H1 (cell line): ENCODE measurements around the gene CENPP. TPM values are rescaled to one million over a fixed set of nuclear protein-coding genes. Genes with fewer than 3 reads are reported as not detected.

Experiments used
- CTCF ChIA-PET: fragments of 300-600 bp; sonication (Branson Sonifier 250); formaldehyde crosslinking; loops from one replicate; lab custom pipeline; 2021; ENCODE audit not compliant: partially characterized antibody; lab: Charles Lee
- POLR2A ChIA-PET: fragments of 300-600 bp; sonication (Branson Sonifier 250); formaldehyde crosslinking; loops from one replicate; lab custom pipeline; 2021; ENCODE audit warnings: inconsistent platforms; ENCODE audit not compliant: partially characterized antibody; lab: Charles Lee
- DNase-seq, 2 experiments: peaks; one replicate each; pipeline versions ENCODE4 v3.0.0 to v3.0.0-alpha.2; 2010 to 2022; ENCODE audit warnings: low spot score in 2 of 2, low read depth in 1 of 2, mixed read lengths in 1 of 2
- FAIRE-seq: peaks from 2 replicates; lab custom pipeline; 2011; peaks lifted over from hg19 to GRCh38; lab: Jason Lieb, UNC
- H2AFZ ChIP-seq: 2 replicates; pipeline ENCODE4 v1.8.1; 2012; ENCODE audit warnings: low read length, inconsistent platforms
- H2AK5ac ChIP-seq: 2 replicates; pipeline ENCODE4 v1.6.1; 2013; ENCODE audit warnings: low read depth, low read length
- H2BK120ac ChIP-seq: replicated peaks from 2 replicates; pipeline ENCODE3; 2013; ENCODE audit warnings: low read depth, low read length, inconsistent platforms
- H2BK12ac ChIP-seq: 2 replicates; pipeline ENCODE4 v1.6.1; 2013; ENCODE audit warnings: low read depth, low read length
- H2BK15ac ChIP-seq: 2 replicates; pipeline ENCODE4 v1.6.1; 2013; ENCODE audit warnings: low read length
- H2BK20ac ChIP-seq: 2 replicates; pipeline ENCODE4 v1.6.1; 2013; ENCODE audit warnings: low read length
- H2BK5ac ChIP-seq: 2 replicates; pipeline ENCODE4 v1.6.1; 2013; ENCODE audit warnings: low read depth, low read length
- H3K14ac ChIP-seq: 2 replicates; pipeline ENCODE4 v1.6.1; 2013; ENCODE audit warnings: inconsistent platforms; ENCODE audit not compliant: insufficient read length
- H3K18ac ChIP-seq: 2 replicates; pipeline ENCODE4 v1.6.1; 2013; ENCODE audit warnings: low read length; ENCODE audit errors: extremely low read depth
- H3K23ac ChIP-seq: 2 replicates; pipeline ENCODE4 v1.6.1; 2013; ENCODE audit warnings: inconsistent platforms; ENCODE audit not compliant: insufficient read length
- H3K23me2 ChIP-seq: 2 replicates; pipeline ENCODE4 v1.6.1; 2013; ENCODE audit warnings: low read depth, low read length
- H3K27ac ChIP-seq: 2 replicates; pipeline ENCODE4 v1.6.1; 2011; ENCODE audit warnings: low read depth, low read length, inconsistent platforms
- H3K27me3 ChIP-seq, 4 experiments: replicated peaks in 1 of 4; 1 replicate in 1 of 4; 2 replicates in 3 of 4; pipeline versions ENCODE4 v1.6.1 to v1.8.1; 2011 to 2013; ENCODE audit warnings: low read length in 3 of 4, mild to moderate bottlenecking in 3 of 4, inconsistent platforms in 2 of 4, mixed read lengths in 2 of 4, moderate library complexity in 1 of 4; ENCODE audit not compliant: control insufficient read depth in 3 of 4, insufficient read depth in 3 of 4; ENCODE audit errors: extremely low read depth in 1 of 4
- H3K36me3 ChIP-seq, 4 experiments: 2 replicates each; pipeline versions ENCODE4 v1.6.1 to v1.8.1; 2011 to 2013; ENCODE audit warnings: mild to moderate bottlenecking in 4 of 4, low read length in 3 of 4, moderate library complexity in 2 of 4, control low read depth in 1 of 4, inconsistent platforms in 1 of 4; ENCODE audit not compliant: insufficient read depth in 4 of 4, control insufficient read depth in 2 of 4
- H3K4ac ChIP-seq: replicated peaks from 2 replicates; pipeline ENCODE3; 2013; ENCODE audit warnings: low read length, low read depth, mixed read lengths, inconsistent platforms; ENCODE audit not compliant: insufficient read length
- H3K4me1 ChIP-seq, 4 experiments: replicated peaks in 1 of 4; 1 replicate in 1 of 4; 2 replicates in 3 of 4; pipeline versions ENCODE4 v1.6.1 to v1.8.1; 2011 to 2013; ENCODE audit warnings: low read length in 3 of 4, inconsistent platforms in 2 of 4, mixed read lengths in 1 of 4; ENCODE audit not compliant: insufficient read depth in 4 of 4, control insufficient read depth in 3 of 4
- H3K4me2 ChIP-seq, 2 experiments: 2 replicates each; pipeline versions ENCODE4 v1.6.1 to v1.8.1; 2011 to 2013; ENCODE audit warnings: low read depth in 2 of 2, low read length in 2 of 2, control low read depth in 1 of 2, inconsistent platforms in 1 of 2, mild to moderate bottlenecking in 1 of 2; ENCODE audit not compliant: insufficient read depth in 1 of 2
- H3K4me3 ChIP-seq, 4 experiments: fragments of 200-600, 300-600 bp in 1 of 4; sonication (generic), shearing (Covaris generic), sonication (Bioruptor Twin) in 1 of 4; 2 replicates each; pipeline versions ENCODE4 v1.5.1 to v1.8.1; 2011 to 2016; ENCODE audit warnings: low read length in 4 of 4, low read depth in 3 of 4, control low read depth in 2 of 4, inconsistent platforms in 2 of 4, mild to moderate bottlenecking in 2 of 4, mixed read lengths in 1 of 4, moderate library complexity in 1 of 4; ENCODE audit not compliant: insufficient read depth in 2 of 4; ENCODE audit errors: extremely low read depth in 1 of 4
- H3K56ac ChIP-seq: replicated peaks from 2 replicates; pipeline ENCODE3; 2013; ENCODE audit warnings: low read depth, mild to moderate bottlenecking, mixed read lengths, low read length, inconsistent platforms; ENCODE audit not compliant: insufficient read length
- H3K79me1 ChIP-seq: 2 replicates; pipeline ENCODE4 v1.6.1; 2013; ENCODE audit warnings: low read depth, low read length, control low read depth
- H3K79me2 ChIP-seq, 2 experiments: 2 replicates each; pipeline versions ENCODE4 v1.6.1 to v1.8.1; 2012 to 2013; ENCODE audit warnings: low read length in 2 of 2, mild to moderate bottlenecking in 2 of 2, inconsistent platforms in 1 of 2; ENCODE audit not compliant: insufficient read depth in 2 of 2, control insufficient read depth in 1 of 2
- H3K9ac ChIP-seq, 4 experiments: replicated peaks in 1 of 4; 1 replicate in 1 of 4; 2 replicates in 3 of 4; pipeline versions ENCODE4 v1.6.1 to v1.8.1; 2011 to 2013; ENCODE audit warnings: low read depth in 3 of 4, low read length in 3 of 4, control low read depth in 2 of 4, mild to moderate bottlenecking in 2 of 4, moderate library complexity in 2 of 4, inconsistent platforms in 1 of 4; ENCODE audit errors: extremely low read depth in 1 of 4
- H3K9me3 ChIP-seq, 2 experiments: 2 replicates each; pipeline versions ENCODE4 v1.6.1 to v1.8.1; 2012 to 2013; ENCODE audit warnings: mild to moderate bottlenecking in 2 of 2, moderate library complexity in 2 of 2, control low read depth in 1 of 2, inconsistent platforms in 1 of 2, low read depth in 1 of 2, low read length in 1 of 2, mixed read lengths in 1 of 2; ENCODE audit not compliant: insufficient read depth in 2 of 2
- H4K20me1 ChIP-seq, 2 experiments: replicated peaks in 1 of 2; 2 replicates each; pipeline versions ENCODE3 to v1.8.1; 2011 to 2013; ENCODE audit warnings: inconsistent platforms in 2 of 2, low read length in 2 of 2, mild to moderate bottlenecking in 1 of 2; ENCODE audit not compliant: insufficient read depth in 2 of 2, control insufficient read depth in 1 of 2
- H4K5ac ChIP-seq: 2 replicates; pipeline ENCODE4 v1.6.1; 2013; ENCODE audit warnings: low read length, low read depth, mixed read lengths, inconsistent platforms; ENCODE audit not compliant: insufficient read length
- H4K8ac ChIP-seq: 2 replicates; pipeline ENCODE4 v1.8.0; 2013; ENCODE audit warnings: mild to moderate bottlenecking, moderate library complexity, low read length, inconsistent platforms; ENCODE audit not compliant: insufficient read depth; ENCODE audit errors: extremely low read depth
- H4K91ac ChIP-seq: replicated peaks from 2 replicates; pipeline ENCODE3; 2013; ENCODE audit warnings: low read length, mixed read lengths, inconsistent platforms; ENCODE audit not compliant: insufficient read length
- CEBPB ChIP-seq: IDR thresholded peaks from 2 replicates; pipeline ENCODE4 v1.6.1; 2012; ENCODE audit warnings: low read depth, low read length
- CREB1 ChIP-seq: IDR thresholded peaks from 2 replicates; pipeline ENCODE4 v1.6.1; 2012; ENCODE audit warnings: inconsistent platforms
- GABPA ChIP-seq: IDR thresholded peaks from 2 replicates; pipeline ENCODE4 v1.6.1; 2011; ENCODE audit warnings: mild to moderate bottlenecking, low read length, moderate library complexity, borderline replicate concordance; ENCODE audit not compliant: insufficient read depth
- HDAC2 ChIP-seq, 2 experiments: fragments of 300-600 bp in 1 of 2; sonication (generic) in 1 of 2; IDR thresholded peaks; 2 replicates each; pipeline ENCODE4 v1.6.1; 2011 to 2012; ENCODE audit warnings: low read depth in 2 of 2, low read length in 2 of 2, mild to moderate bottlenecking in 2 of 2, moderate library complexity in 2 of 2, borderline replicate concordance in 1 of 2, inconsistent platforms in 1 of 2
- KDM4A ChIP-seq: IDR thresholded peaks from one replicate; pipeline ENCODE4 v1.7.1; 2012; ENCODE audit warnings: low read depth, mild to moderate bottlenecking, moderate library complexity, low read length, inconsistent platforms; ENCODE audit not compliant: severe bottlenecking
- POLR2A ChIP-seq, 2 experiments: IDR thresholded peaks; 1 replicate in 1 of 2; 2 replicates in 1 of 2; pipeline ENCODE4 v1.6.1; 2011; ENCODE audit warnings: low read depth in 2 of 2, low read length in 2 of 2, mild to moderate bottlenecking in 2 of 2; ENCODE audit errors: control extremely low read depth in 1 of 2
- SP4 ChIP-seq: IDR thresholded peaks from 2 replicates; pipeline ENCODE4 v1.6.1; 2012; ENCODE audit warnings: low read length, inconsistent platforms
- YY1 ChIP-seq: IDR thresholded peaks from 2 replicates; pipeline ENCODE4 v1.6.1; 2011; ENCODE audit warnings: low read depth, mild to moderate bottlenecking, low read length
- WGBS, 2 experiments: shearing (Covaris generic) in 1 of 2; methylation state at CpG; one replicate each; pipeline versions ENCODE4 v1.1.6 to v1.1.7; 2013 to 2015; ENCODE audit warnings: low lambda C conversion rate in 2 of 2, mixed read lengths in 2 of 2, inconsistent platforms in 1 of 2, low coverage in 1 of 2, missing lambda C conversion rate in 1 of 2; ENCODE audit not compliant: insufficient replicate concordance in 2 of 2, insufficient coverage in 1 of 2, insufficient read length in 1 of 2; ENCODE audit errors: extremely low coverage in 1 of 2, missing lambda C conversion rate in 1 of 2; 5-methylcytosine and 5-hydroxymethylcytosine counted together
- polyA plus RNA-seq, 7 experiments: library from polyadenylated mRNA; depleted of rRNA in 3 of 7; stranded (reverse) in 5 of 7; unstranded in 2 of 7; fragments of >200 nt in 5 of 7; fragments of 200-250 nt in 2 of 7; gene quantifications; 1 replicate in 5 of 7; 2 replicates in 1 of 7; 4 replicates in 1 of 7; pipeline versions ENCODE4 v1.2.1 to v1.2.3, GENCODE V29; 2011 to 2013; ENCODE audit warnings: missing spikeins in 2 of 7, mixed read lengths in 2 of 7
- total RNA-seq: library from RNA; stranded (reverse); fragmentation: NEBNext Ultra II Directional; extraction: Animal tissue kit (Norgen Biotek cat#: 25700); gene quantifications from 2 replicates; pipeline ENCODE4 v1.2.1, GENCODE V29; 2021
- TF ChIP-seq, protein P1 (sequence below): IDR thresholded peaks from 2 replicates; pipeline ENCODE4 v1.6.1; 2012; ENCODE audit warnings: inconsistent platforms
- TF ChIP-seq, protein P2 (sequence below): IDR thresholded peaks from 2 replicates; pipeline ENCODE4 v1.6.1; 2011; ENCODE audit warnings: low read length, improper control_type of control experiment

The CENPP gene
- total and polyA plus RNA-seq, 2 of the 8 experiments (the other 6 are each of a cell fraction or from before 2014, with no cell fraction given), result 2.7 to 10.8 TPM

DNA sequence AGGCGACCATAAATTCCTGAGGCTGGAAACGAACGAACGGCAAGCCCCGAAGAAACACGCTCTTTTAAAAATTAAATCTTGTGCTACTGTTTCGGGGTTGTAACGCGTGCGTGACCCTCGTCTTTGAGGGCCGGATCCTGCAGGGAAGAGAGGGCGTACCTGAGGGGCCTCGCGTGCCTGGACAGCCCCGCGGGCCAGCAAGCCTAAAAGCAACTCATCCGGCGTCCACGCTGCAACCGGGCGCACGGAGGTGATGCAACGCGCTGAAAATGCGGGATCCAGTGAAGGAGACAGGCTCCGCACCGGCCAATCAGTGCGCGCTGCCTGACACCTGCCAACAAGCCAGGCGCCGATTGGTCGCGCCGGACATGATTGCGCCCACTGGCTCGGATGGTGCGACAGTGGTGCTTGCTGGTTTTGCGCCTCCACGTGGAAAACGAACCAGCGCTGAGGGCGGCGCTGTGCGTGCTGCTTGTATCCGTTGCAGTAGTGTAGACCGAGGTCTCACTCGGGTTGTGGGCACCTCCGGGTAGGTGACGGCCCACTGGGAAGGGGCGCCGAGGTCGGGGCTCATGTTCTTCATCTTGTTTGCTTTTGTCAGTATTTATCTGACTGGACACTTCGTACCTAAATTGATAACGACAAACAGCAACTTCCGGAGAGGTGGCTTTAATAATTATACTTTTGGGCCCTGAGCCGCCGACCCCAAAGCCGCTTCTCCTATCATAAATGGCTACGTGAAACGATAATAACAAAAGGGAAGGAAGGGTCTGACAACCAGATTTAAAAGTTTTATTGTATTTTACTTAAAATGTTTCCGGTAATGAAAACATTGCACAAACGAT is 32.1 kb upstream of the CENPP start, which contains the start of gene IARS1:
TSS of gene IARS1 (minus strand) at position 246 of the 845 bp plus-strand sequence. CDS start 4,278 bp downstream, outside the sequence.
- Histone ChIP-seq H3K23ac (no peak within 1 kb of the TSS), H3K79me2 (peaks cover 21 to 47% of the 10 kb centered on the region in 2 experiments), H2BK5ac (peak within 1 kb of the TSS; percentile 87; the same call in 1 of the 2 replicates), H3K4me3 (peak within 1 kb of the TSS; percentile 86 to 95 (median 92)), H3K4ac (no peak within 1 kb of the TSS), H2BK20ac (no peak within 1 kb of the TSS), H3K23me2 (peaks cover 5% of the 10 kb centered on the region), H2AK5ac (no peak within 1 kb of the TSS), H2BK15ac (no peak within 1 kb of the TSS), H3K9me3 (no peaks in the 10 kb centered on the region), H3K4me2 (peak within 1 kb of the TSS; percentile 95 to 97), H3K56ac (no peak within 1 kb of the TSS), H2AFZ (peak within 1 kb of the TSS; percentile 20; the same call in 1 of the 2 replicates), H4K91ac (peak within 1 kb of the TSS; percentile 45), H2BK12ac (no peak within 1 kb of the TSS; the same call in 1 of the 2 replicates), H4K8ac (peak within 1 kb of the TSS; percentile 99; the same call in 1 of the 2 replicates), H3K27me3 (no peaks in the 10 kb centered on the region), H2BK120ac (no peak within 1 kb of the TSS), H4K20me1 (peaks cover 0 to 2% of the 10 kb centered on the region in 2 experiments), H4K5ac (peak within 1 kb of the TSS; percentile 96), H3K14ac (no peak within 1 kb of the TSS), H3K79me1 (peaks cover 6% of the 10 kb centered on the region), H3K18ac (no peak within 1 kb of the TSS; the same call in 1 of the 2 replicates), H3K4me1 (peaks cover 0 to 3% (median 2%) of the 10 kb centered on the region in 4 experiments; a peak in 3 of 7 replicates), H3K27ac (peak within 1 kb of the TSS; percentile 88), H3K9ac (peak within 1 kb of the TSS; percentile 84 to 95 (median 91)), H3K36me3 (peaks cover 3 to 40% (median 12%) of the 10 kb centered on the region in 4 experiments)
- WGBS, 2 experiments, result 2% methylated on average over 63 of the region's 63 CpGs; no CpG with 5 or more reads in 1 of the 2 experiments
- ChIA-PET CTCF (interaction anchor here (0.7 kb wide), 1 partner anchor 464 kb away, joined by 3 read pairs; no protein-coding TSS in a partner anchor), POLR2A (interaction anchor here (0.7 to 2.9 kb wide), 5 partner anchors 12 to 32 kb away, joined by 3 to 23 read pairs (median 7); partner anchors contain the start of genes CENPP and NOL8)
- peak; percentile 95 to 100 for DNase-seq
- peak; percentile 39 for FAIRE-seq
- TF ChIP-seq GABPA (no peak), POLR2A (IDR thresholded peaks at IDR 0.05; ENCODE audit: control extremely low read depth in 1 of 2, low read depth in 2 of 2, low read length in 2 of 2) (peak; percentile 87 to 93), CEBPB (peak; percentile 98), SP4 (peak; percentile 54; the same call in 1 of the 2 replicates), YY1 (no peak), HDAC2 (IDR thresholded peaks at IDR 0.05; ENCODE audit: borderline replicate concordance in 1 of 2, low read depth in 2 of 2, low read length in 2 of 2) (peak in 1 of 2 experiments; percentile 86; a peak in 1 of 4 replicates), CREB1 (peak; percentile 96), KDM4A (peak; percentile 55)
- TF ChIP-seq, protein P1, sequence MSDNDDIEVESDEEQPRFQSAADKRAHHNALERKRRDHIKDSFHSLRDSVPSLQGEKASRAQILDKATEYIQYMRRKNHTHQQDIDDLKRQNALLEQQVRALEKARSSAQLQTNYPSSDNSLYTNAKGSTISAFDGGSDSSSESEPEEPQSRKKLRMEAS, result peak; percentile 99
- TF ChIP-seq, protein P2, sequence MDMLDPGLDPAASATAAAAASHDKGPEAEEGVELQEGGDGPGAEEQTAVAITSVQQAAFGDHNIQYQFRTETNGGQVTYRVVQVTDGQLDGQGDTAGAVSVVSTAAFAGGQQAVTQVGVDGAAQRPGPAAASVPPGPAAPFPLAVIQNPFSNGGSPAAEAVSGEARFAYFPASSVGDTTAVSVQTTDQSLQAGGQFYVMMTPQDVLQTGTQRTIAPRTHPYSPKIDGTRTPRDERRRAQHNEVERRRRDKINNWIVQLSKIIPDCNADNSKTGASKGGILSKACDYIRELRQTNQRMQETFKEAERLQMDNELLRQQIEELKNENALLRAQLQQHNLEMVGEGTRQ, result no peak
